Panc1 (cell line): ENCODE results near the gene DAB2.

Experiments
- CTCF ChIP-seq: fragments of 450-650 bp; IDR thresholded peaks from 2 replicates; pipeline ENCODE4 v1.5.1; 2017; ENCODE audit warnings: mild to moderate bottlenecking
- POLR2AphosphoS5 ChIP-seq: IDR thresholded peaks from 2 replicates; pipeline ENCODE4 v1.6.1; 2012; ENCODE audit warnings: mild to moderate bottlenecking, low read depth, low read length, moderate library complexity
- REST ChIP-seq, 2 experiments: IDR thresholded peaks; 2 replicates each; pipeline ENCODE4 v1.6.1; 2011 to 2012; ENCODE audit warnings: low read depth in 2 of 2, control low read depth in 1 of 2, low read length in 1 of 2, mild to moderate bottlenecking in 1 of 2, moderate library complexity in 1 of 2; ENCODE audit not compliant: insufficient read depth in 1 of 2
- SIN3A ChIP-seq: IDR thresholded peaks from 2 replicates; pipeline ENCODE4 v1.6.1; 2012; ENCODE audit warnings: low read depth, mild to moderate bottlenecking, low read length, moderate library complexity, borderline replicate concordance; ENCODE audit not compliant: insufficient read depth
- TCF7L2 ChIP-seq: IDR thresholded peaks from 2 replicates; pipeline ENCODE4 v1.6.1; 2011; ENCODE audit warnings: mild to moderate bottlenecking, low read depth, low read length, inconsistent platforms

DNA sequence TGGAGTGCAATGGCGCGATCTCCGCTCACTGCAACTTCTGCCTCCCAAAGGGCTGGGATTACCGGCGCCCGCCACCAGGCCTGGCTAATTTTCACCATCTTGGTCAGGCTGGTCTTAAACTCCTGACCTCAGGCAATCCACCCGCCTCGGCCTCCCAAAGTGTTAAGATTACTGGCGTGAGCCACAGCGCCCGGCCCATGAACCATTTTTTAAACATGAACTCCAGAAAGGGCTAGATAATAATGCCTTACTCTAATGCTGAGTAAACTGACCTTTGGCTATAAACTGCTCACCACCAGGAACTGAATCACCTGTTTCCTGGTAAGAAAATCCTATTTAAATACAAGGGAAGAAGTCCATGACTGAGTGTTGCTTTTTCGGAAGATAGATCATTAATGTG lies 23.2 kb upstream of the DAB2 start:
- TF ChIP-seq CTCF (no peak), REST (IDR thresholded peaks at IDR 0.05; ENCODE audit: insufficient read depth in 1 of 2, low read depth in 2 of 2, low read length in 1 of 2) (no peak), POLR2AphosphoS5 (no peak), TCF7L2 (no peak), SIN3A (no peak)
